Measurements from ENCODE around the gene PCNX3. TPM values are rescaled to one million over a fixed set of nuclear protein-coding genes. Genes with fewer than 3 reads are reported as not detected.
A peak's percentile ranks its signal among the peaks of the same experiment; 100 is the strongest.

The PCNX3 gene
- total RNA-seq, 3 donors from 2014 or later = 42.5 to 53.4 (median 47.5) TPM

- TF ChIP-seq CTCF (IDR thresholded peaks at IDR 0.05) = no peak
- H3K36me3 ChIP-seq (ENCODE audit: low read depth) = no peaks in the 10 kb centered on the region
- no peaks in the 10 kb centered on the region for H3K9me3 ChIP-seq
- H3K4me3 ChIP-seq = peak within 1 kb of the TSS; percentile 68
- H3K4me1 ChIP-seq (ENCODE audit: low read depth) = peaks cover 62% of the 10 kb centered on the region
- intact Hi-C loops (cut with DNase I, micrococcal nuclease) = no loop called here
- DNase-seq = peak; percentile 84 to 91 (median 90)
- ATAC-seq = peak; percentile 58
These were observed 39.9 kb upstream of the PCNX3 start, which contains the start of gene EHBP1L1 for GRCh38 chr11:65575568-65576231. Gene EHBP1L1, plus strand, starts transcription at chr11:65576053. Its CDS starts 250 bp downstream, at chr11:65576303.

- DNase-seq = peak in 2 of 3 donors; percentile 57 to 75
- no peaks in the 10 kb centered on the region for H3K9me3 ChIP-seq
- peak overlapping the region; percentile 68 for H3K4me3 ChIP-seq
- no peak for TF ChIP-seq CTCF (IDR thresholded peaks at IDR 0.05)
- peaks cover 55% of the 10 kb centered on the region for H3K4me1 ChIP-seq (ENCODE audit: low read depth)
- H3K36me3 ChIP-seq (ENCODE audit: low read depth) = no peaks in the 10 kb centered on the region
- no peak for ATAC-seq
- intact Hi-C loops (cut with DNase I, micrococcal nuclease) = no loop called here
These were observed 39.2 kb upstream of the PCNX3 start for GRCh38 chr11:65576232-65576866.

- peaks cover 49% of the 10 kb centered on the region for H3K4me1 ChIP-seq (ENCODE audit: low read depth)
- intact Hi-C loops (cut with DNase I, micrococcal nuclease) = no loop called here
- DNase-seq = peak; percentile 56 to 90 (median 81)
These were observed 38.5 kb upstream of the PCNX3 start for GRCh38 chr11:65576867-65577755.

GRCh38 chr11:65577756-65578109 is 37.8 kb upstream of the PCNX3 start:
- Histone ChIP-seq H3K9me3 (no peaks in the 10 kb centered on the region), H3K4me1 (ENCODE audit: low read depth) (peaks cover 49% of the 10 kb centered on the region), H3K4me3 (no peak overlapping the region), H3K36me3 (ENCODE audit: low read depth) (no peaks in the 10 kb centered on the region)
- DNase-seq = no peak
- ATAC-seq = no peak
- no peak for TF ChIP-seq CTCF (IDR thresholded peaks at IDR 0.05)
- intact Hi-C loops (cut with DNase I, micrococcal nuclease) = no loop called here

More at GRCh38 chr11:65576867-65577755, 38.5 kb upstream of the PCNX3 start:
- H3K36me3 ChIP-seq (ENCODE audit: low read depth) = no peaks in the 10 kb centered on the region
- no peaks in the 10 kb centered on the region for H3K9me3 ChIP-seq
- peak; percentile 55 for ATAC-seq
- no peak for TF ChIP-seq CTCF (IDR thresholded peaks at IDR 0.05)
- no peak overlapping the region for H3K4me3 ChIP-seq

- no peaks in the 10 kb centered on the region for H3K9me3 ChIP-seq
- H3K36me3 ChIP-seq (ENCODE audit: low read depth) = no peaks in the 10 kb centered on the region
- no peak overlapping the region for H3K4me3 ChIP-seq
- DNase-seq (no peak), ATAC-seq (no peak)
- intact Hi-C loops (cut with DNase I, micrococcal nuclease) = no loop called here
- no peak for TF ChIP-seq CTCF (IDR thresholded peaks at IDR 0.05)
- peaks cover 45% of the 10 kb centered on the region for H3K4me1 ChIP-seq (ENCODE audit: low read depth)
These were observed 37.4 kb upstream of the PCNX3 start for GRCh38 chr11:65578134-65578533.
